Lower leg skin (tissue), 4 donors: ENCODE results near the gene MME. TPM values are rescaled to one million over a fixed set of nuclear protein-coding genes. Genes with fewer than 3 reads are reported as not detected.

Experiments
- DNase-seq, 2 donors: peaks; one replicate each; pipeline ENCODE4 v3.0.0-alpha.2; 2019; ENCODE audit warnings: low spot score in 2 of 2
- H3K4me3 ChIP-seq: fragments of 200-600 bp; sonication (generic); 2 replicates; pipeline ENCODE4 v1.5.1; 2017; ENCODE audit warnings: mild to moderate bottlenecking, low read depth; ENCODE audit not compliant: poor library complexity, severe bottlenecking
- CTCF ChIP-seq, 3 donors: fragments of 450-650 bp; IDR thresholded peaks; one replicate each; pipeline ENCODE4 v1.5.1; 2016; ENCODE audit warnings: antibody characterized with exemption in 3 of 3, mild to moderate bottlenecking in 3 of 3, moderate library complexity in 2 of 3
- POLR2A ChIP-seq, 2 donors: fragments of 450-650 bp; IDR thresholded peaks; one replicate each; pipeline ENCODE4 v1.6.1; 2016 to 2017; ENCODE audit warnings: antibody characterized with exemption in 2 of 2, mild to moderate bottlenecking in 1 of 2, moderate library complexity in 1 of 2
- WGBS, 2 donors: methylation state at CpG; one replicate each; pipeline ENCODE4 v1.1.5; 2018; 5-methylcytosine and 5-hydroxymethylcytosine counted together
- intact Hi-C: fragments of 100-400 bp; cut with DNase I; formaldehyde crosslinking; loops from one replicate; pipeline ENCODE4 v1.15.0; 2023; ENCODE audit warnings: low total_unique reads
- total RNA-seq, 4 donors: library from RNA; depleted of rRNA; stranded (reverse); fragments of >200 nt; gene quantifications; one replicate each; pipeline ENCODE4 v1.1.0, GENCODE V29; 2016

The MME gene
- total RNA-seq, 4 donors from 2014 or later: 3.8 to 11.0 (median 9.6) TPM

- TF ChIP-seq POLR2A (IDR thresholded peaks at IDR 0.05) (no peak), CTCF (IDR thresholded peaks at IDR 0.05) (no peak)
- no peak for DNase-seq
- intact Hi-C loops: no loop called here
- no peak overlapping the region for H3K4me3 ChIP-seq
- whole genome bisulfite sequencing, 2 donors: 80 to 87% methylated on average over 4 of the region's 4 CpGs
These were observed 81.6 kb downstream of the MME start for GRCh38 chr3:155161640-155162292.

GRCh38 chr3:155164306-155164705 lies 84.2 kb downstream of the MME start:
- DNase-seq: no peak
- TF ChIP-seq CTCF (IDR thresholded peaks at IDR 0.05) (no peak), POLR2A (IDR thresholded peaks at IDR 0.05) (no peak)
- intact Hi-C loops: no loop called here
- no peak overlapping the region for H3K4me3 ChIP-seq

- DNase-seq: no peak
- 90 to 96% methylated on average over 2 of the region's 2 CpGs for WGBS, 2 donors
- no peak overlapping the region for H3K4me3 ChIP-seq
- TF ChIP-seq CTCF (IDR thresholded peaks at IDR 0.05): no peak
- TF ChIP-seq POLR2A (IDR thresholded peaks at IDR 0.05): no peak
- intact Hi-C loops: no loop called here
These were observed 86.3 kb downstream of the MME start for GRCh38 chr3:155166441-155166840.

- 87% methylated on average over 2 of the region's 2 CpGs for WGBS, 2 donors
- DNase-seq: no peak
- TF ChIP-seq CTCF (IDR thresholded peaks at IDR 0.05) (no peak), POLR2A (IDR thresholded peaks at IDR 0.05) (no peak)
- intact Hi-C loops: no loop called here
- no peak overlapping the region for H3K4me3 ChIP-seq
These were observed 89.1 kb downstream of the MME start for GRCh38 chr3:155169197-155169596.

- TF ChIP-seq CTCF (IDR thresholded peaks at IDR 0.05) (no peak), POLR2A (IDR thresholded peaks at IDR 0.05) (no peak)
- intact Hi-C loops: no loop called here
- DNase-seq: no peak
- no peak overlapping the region for H3K4me3 ChIP-seq
- WGBS, 2 donors: 84 to 87% methylated on average over 1 of the region's 1 CpG
These were observed 93.7 kb downstream of the MME start for GRCh38 chr3:155173771-155174170.

GRCh38 chr3:155178810-155179436 lies 98.8 kb downstream of the MME start:
- H3K4me3 ChIP-seq: no peak overlapping the region
- TF ChIP-seq CTCF (IDR thresholded peaks at IDR 0.05) (no peak), POLR2A (IDR thresholded peaks at IDR 0.05) (no peak)
- DNase-seq: no peak
- 73 to 85% methylated on average over 3 of the region's 3 CpGs for WGBS, 2 donors
- intact Hi-C loops: no loop called here
